Measurements from ENCODE around the gene PI3.

DNA sequence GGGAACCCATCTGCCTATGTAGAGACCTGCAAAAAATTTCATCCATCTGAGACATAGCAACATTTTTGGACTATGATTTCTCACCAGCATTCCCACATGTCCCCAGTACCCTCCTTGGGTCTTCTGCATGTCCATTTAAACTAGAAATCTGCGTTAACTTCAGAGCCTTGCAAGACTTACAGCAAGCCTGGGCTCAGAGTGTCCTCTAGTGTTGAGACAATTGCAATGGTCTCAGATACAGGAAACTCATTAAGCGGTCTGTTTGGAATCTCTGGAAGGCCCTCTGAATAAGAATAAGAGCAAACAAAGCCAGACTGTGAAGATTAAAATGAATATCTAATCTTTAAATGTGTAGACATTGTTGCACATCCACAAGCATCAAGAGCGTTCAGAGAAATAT, 20.5 kb upstream of the PI3 start:
- TF ChIP-seq TEAD4 (IDR thresholded peaks at IDR 0.05; ENCODE audit: low read depth, low read length) (no peak), TAF7 (optimal IDR thresholded peaks at IDR 0.05; ENCODE audit: borderline replicate concordance, low read depth, low read length) (no peak), JUN (IDR thresholded peaks at IDR 0.05; ENCODE audit: low read depth, low read length) (no peak), SAP30 (IDR thresholded peaks at IDR 0.05; ENCODE audit: insufficient read depth, insufficient replicate concordance, low read length) (no peak), ZNF274 (IDR thresholded peaks at IDR 0.05; ENCODE audit: borderline replicate concordance, extremely low read depth, low read length) (no peak), HDAC2 (IDR thresholded peaks at IDR 0.05; ENCODE audit: borderline replicate concordance in 1 of 2, low read depth in 2 of 2, low read length in 2 of 2) (no peak), YY1 (IDR thresholded peaks at IDR 0.05; ENCODE audit: low read depth, low read length) (no peak)
- TF ChIP-seq, protein P1, sequence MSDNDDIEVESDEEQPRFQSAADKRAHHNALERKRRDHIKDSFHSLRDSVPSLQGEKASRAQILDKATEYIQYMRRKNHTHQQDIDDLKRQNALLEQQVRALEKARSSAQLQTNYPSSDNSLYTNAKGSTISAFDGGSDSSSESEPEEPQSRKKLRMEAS (IDR thresholded peaks at IDR 0.05), result no peak
